ENCODE measurements around the gene KCNH1.

KCNH1 gene, protein sequence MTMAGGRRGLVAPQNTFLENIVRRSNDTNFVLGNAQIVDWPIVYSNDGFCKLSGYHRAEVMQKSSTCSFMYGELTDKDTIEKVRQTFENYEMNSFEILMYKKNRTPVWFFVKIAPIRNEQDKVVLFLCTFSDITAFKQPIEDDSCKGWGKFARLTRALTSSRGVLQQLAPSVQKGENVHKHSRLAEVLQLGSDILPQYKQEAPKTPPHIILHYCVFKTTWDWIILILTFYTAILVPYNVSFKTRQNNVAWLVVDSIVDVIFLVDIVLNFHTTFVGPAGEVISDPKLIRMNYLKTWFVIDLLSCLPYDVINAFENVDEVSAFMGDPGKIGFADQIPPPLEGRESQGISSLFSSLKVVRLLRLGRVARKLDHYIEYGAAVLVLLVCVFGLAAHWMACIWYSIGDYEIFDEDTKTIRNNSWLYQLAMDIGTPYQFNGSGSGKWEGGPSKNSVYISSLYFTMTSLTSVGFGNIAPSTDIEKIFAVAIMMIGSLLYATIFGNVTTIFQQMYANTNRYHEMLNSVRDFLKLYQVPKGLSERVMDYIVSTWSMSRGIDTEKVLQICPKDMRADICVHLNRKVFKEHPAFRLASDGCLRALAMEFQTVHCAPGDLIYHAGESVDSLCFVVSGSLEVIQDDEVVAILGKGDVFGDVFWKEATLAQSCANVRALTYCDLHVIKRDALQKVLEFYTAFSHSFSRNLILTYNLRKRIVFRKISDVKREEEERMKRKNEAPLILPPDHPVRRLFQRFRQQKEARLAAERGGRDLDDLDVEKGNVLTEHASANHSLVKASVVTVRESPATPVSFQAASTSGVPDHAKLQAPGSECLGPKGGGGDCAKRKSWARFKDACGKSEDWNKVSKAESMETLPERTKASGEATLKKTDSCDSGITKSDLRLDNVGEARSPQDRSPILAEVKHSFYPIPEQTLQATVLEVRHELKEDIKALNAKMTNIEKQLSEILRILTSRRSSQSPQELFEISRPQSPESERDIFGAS

DNA sequence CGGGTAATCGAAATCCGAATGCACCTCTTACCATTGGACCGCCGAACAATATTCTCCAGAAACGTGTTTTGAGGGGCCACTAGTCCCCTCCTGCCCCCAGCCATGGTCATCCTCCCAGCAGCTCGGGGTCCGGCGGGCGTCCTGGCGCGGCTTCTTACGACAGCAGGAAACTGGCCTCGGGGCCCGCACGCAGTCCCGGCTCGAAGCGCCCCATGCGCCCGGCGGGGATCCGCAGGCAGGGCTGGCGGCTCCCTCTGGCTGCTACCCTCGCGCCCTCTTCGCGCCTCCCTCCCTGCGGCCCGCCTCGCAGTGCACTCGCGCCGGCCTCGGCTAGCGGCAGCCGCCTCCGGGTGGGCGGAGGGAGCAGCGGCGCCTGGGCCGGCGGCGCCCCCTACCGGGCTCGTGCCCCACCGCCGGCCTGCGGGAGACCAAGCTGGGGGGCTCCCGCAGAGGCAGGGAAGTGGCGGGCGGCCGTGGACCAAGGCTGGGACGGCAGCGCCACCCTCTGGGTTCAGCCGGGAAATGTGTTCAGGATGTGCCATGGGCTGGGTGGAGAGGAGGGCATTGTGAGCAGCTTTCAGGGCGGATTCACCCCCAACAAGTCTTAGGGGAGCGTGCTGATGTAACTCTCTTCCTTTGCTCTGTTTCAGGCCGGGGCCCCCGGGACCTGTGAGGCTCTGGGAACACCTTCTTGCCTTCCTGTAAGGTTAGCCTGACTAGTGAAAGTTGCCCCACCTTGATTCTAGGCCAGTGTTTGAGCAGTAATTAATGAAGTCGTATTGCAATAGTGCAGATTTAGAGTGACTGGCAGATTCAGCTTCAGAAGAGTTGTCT, at the start of gene KCNH1:
KCNH1 (minus strand) TSS at position 313 of the 834 bp plus-strand sequence; CDS start at position 110, 203 bp downstream.
- DNase-seq = peak; percentile 87

DNA sequence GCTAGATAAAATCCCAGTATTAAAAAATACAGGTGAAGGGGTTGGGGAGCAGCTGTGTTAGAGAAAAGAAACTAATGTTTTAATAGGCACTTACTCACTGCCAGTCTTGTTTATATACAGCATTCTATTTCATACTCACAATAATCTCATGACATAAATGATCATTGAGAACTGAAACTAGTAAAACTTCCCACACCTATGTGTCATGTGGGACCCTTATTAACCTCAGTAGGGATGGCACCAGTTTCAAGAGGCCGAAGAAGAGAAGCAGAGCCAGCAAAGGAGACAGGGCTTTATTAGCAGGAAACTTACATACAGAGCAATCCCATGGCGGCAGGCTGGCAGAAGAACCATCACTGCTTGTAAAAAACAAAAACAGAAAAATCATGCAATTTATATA, 48.8 kb upstream of the KCNH1 start:
- no peak for DNase-seq

DNA sequence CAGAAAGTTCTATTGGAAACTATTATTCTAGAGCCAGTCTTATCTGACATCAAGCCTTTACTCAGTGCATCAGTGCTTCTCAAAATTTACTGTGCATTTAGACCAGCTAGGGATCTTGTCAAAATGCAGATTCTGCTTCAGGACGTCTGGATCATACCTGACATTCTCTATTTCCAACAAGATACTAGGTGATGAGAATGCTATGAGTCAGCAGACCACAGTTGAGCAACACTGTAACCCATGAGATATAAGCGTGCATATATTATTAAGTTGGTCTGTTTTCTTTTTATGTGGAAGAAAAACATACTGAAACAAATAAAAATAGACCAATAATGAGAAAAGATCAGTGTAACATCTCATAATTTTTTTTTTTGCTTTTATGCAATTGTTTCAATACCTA, 40.4 kb upstream of the KCNH1 start:
- DNase-seq = no peak

DNA sequence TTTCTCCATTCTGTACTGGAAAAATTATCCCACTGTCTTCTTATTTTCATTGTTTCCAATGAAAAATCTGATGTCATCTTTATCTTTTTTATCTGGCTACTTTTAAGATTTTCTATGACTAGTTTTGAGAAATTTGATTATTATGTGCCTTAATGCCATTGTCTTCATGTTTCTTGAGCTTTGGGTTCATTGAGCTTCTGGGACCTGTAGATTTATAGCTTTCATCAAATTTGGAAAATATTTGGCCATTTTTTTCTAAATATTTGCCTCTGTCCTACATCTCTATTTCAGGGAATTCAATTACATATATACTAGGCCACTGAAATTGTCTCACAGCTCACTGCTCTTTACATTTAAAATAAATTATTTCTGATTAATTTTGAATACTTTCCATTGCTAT, 38.7 kb upstream of the KCNH1 start:
- no peak for DNase-seq

DNA sequence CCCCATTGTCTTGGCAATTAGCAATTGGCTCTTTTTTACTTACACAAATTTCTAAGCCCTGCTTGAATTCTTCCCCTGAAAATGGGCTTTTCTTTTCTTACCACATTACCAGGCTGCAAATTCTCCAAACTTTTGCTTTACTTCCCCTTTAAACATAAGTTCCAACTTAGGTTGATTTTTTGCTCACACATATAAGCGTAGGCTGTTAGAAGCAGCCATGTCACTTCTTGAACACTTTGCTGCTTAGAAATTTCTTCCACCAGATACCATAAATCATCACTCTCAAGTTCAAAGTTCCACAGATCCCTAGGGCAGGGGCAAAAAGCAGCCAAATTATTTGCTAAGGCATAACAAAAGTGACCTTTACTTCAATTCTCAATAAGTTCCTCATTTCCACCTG, 35.4 kb upstream of the KCNH1 start:
- DNase-seq = no peak

DNA sequence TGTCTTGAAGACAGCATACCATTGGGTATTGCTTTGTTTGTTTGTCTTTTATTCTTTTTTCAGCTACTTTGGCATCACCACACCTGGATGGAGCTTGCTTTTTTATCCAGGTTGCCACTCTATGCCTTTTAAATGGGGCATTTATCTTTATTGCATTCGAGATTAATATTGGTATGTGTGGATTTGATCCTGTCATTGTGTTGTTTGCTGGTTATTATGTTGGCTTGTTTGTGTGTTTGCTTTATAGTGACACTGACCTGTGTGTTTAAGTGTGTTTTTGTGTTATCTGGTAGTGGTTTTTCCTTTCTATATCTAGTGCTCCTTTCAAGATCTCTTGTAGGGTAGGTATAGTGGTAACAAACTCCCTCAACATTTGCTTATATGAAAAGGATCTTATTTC, 24.9 kb upstream of the KCNH1 start:
- DNase-seq = no peak

DNA sequence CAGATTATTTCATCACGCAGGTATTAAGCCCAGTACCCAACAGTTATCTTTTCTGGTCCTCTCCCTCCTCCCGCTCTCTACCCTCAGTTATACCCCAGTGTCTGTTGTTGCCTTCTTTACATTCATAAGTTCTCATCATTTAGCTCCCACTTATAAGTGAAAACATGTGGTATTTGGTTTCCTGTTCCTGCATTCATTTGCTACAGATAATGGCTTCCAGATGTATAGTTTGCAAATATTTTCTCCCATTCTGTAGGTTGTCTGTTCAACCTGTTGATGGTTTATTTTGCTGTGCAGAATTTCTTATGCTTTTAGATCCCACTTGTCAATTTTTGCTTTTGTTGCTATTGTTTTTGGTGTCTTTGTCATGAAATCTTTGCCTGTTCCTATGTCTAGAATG, 21.1 kb upstream of the KCNH1 start:
- DNase-seq = no peak

DNA sequence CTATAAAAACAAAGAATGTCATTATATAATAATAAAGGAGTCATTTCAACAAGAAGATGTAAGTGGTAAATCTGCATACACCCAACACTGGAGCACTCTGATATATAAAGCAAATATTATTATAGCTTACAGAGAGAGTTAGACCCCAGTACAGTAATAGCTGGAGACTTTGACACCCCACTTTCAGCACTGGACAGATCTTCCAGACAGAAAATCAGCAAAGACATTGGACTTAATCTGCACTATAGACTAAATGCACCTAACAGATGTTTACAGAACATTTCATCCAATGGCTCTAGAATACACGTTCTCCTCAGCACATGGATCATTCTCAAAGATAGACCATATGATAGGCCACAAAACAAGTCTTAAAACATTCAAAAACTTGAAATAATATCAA, 20.0 kb upstream of the KCNH1 start:
- no peak for DNase-seq

DNA sequence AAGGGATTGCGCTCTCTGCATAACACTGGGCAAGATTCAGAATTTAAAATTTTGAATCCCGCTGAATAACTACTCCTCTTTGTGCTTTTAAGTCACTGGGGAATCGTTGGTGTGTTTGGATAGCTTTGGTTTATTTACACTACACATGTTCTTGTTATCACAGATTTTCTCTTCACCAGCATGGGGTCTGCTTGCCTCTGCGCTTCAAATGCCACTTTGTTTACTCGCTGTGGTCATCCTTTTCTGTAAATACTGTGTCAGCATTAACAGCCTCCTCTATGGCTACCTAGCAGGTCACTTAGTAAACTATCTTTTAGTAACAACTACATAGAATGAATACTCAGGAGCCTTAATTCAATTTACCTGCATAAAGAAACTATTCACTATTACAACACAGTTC, 14.4 kb upstream of the KCNH1 start:
- no peak for DNase-seq

DNA sequence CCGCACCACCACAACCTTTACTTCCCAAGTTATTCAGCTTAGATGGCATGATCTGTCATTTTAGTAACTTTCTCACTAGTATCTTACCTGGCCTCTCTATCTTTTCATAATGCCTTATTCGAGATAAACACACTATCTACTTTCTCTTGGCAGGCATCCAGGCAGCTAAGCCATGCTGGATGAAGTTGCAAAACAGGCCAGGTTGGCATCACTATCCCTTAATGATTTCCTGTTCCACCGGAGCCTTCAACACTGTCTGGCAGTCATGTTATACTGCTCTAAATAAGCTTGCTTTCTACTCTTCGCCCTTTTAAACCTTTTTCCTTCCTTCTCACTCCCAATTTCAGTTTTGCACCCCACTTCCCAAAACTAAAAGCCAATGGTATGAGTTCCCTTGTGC, 12.0 kb upstream of the KCNH1 start:
- DNase-seq = no peak

DNA sequence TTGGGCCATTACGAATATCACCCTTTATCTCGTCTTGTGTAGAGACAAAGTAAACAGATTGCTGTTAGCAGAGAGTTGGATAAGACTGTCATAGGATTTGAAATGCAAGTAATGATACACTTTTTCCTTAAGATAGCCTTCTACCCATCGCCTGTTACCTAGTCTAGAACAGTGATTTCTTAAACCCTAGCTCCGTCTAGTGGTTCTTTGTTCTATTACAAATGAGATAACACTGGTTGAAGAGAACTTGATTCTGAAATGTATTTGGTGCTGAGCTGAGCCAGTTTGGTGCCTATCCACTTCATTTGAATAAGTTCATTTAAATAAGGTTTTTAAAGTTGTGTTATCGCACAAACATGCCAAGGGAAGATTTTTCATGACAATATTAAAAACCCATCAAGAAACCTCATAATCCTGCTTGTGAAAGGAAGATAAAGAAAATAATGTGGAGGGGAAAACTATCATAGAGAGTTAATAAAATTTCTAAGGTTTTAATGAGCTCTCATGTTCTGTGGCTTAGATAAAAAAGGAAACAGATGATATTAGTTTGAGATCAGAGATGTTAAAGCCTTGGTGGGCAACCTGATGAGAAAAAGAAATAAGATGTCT, 1.5 kb upstream of the KCNH1 start:
- DNase-seq = no peak

DNA sequence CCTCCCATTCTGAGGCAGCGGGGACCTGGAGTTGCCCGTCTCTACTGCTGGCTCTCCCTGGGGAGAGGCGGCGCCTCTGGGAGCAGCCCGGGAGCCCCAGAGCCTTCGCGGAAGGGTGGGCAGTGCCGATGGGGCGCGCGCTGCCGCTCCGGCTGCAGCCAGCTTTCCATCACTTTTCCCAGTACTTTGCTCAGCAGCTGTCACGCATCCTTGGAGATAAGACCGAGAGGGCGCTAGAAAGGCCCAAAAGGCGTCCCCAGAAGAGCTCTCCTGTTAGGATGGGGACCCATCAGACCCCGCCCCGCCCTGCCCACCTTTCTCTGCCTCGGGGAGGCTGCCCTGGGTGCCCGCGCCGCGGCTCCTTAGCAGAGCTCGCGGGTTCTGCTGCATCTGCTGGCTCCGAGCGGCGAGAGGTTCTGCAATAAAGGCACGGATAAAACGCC, 534 bp downstream of the KCNH1 start:
- DNase-seq = no peak

DNA sequence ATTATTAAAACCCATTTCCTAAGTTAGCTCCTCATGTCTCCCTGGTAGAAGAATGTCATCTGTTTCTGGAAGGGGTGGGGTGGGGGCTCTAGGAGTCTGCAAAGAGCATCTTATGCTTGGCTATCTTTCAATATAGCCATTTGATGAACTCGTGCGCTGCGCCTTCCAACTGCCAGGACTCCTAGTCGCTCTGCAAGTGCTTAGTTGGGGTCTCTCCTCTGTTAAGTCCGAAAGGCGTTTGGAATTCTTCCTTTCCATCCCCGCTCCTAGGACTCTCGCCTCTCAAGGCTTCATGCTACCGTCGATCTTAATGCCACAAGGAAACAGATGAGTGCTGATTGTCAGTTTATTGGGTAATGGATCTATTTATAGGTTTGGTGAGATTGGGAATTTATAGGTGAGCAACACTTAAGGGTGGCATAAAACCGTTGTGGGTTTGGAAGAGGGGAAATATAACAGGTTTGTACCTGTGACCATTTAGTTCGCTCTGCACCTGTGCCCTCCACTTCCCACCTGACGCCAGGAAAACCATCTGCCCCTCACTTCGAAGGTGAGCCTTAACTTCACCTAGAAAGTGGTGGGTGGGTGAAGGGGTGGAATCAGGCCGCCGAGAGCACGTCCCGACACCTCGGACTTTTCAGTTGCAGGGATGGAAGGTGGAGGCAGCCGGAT, 1.1 kb downstream of the KCNH1 start:
- no peak for DNase-seq

DNA sequence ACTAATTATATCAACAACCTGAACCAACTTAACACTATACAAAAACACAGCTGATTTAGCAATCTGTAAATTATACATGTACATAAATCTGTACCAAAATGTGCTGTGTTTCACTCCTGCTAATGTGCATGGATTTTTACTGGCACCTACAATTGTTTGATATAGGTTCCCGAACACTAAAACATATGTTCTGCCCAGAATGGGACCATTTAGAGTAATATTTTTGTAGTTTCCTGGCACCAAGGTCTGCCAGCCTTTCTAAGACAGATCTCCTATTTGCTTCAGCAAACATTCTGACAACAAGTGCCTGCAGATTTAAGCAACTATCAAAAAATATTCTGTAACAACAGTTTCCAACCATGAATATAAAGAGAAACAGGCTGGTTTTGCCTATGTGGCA, 4.2 kb downstream of the KCNH1 start:
- DNase-seq = no peak

DNA sequence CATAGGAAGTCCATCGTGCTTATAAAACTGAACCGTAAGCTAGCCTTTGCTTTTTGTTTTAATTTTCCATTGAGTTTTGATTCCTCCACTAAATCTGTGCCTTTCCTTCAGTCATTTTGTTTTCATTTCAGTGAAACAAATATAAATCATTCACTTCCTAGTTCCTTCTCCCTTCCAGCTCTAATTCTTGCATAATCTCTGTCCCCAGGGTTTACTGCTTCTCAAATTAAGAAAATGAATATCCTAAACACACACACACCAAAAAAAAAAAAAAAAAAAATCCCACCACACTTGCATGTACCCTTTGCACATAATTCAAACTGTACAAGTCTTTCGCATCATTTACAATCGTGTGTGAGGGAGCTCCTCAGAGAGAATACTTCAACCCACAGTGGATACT, 6.8 kb downstream of the KCNH1 start:
- DNase-seq = no peak

DNA sequence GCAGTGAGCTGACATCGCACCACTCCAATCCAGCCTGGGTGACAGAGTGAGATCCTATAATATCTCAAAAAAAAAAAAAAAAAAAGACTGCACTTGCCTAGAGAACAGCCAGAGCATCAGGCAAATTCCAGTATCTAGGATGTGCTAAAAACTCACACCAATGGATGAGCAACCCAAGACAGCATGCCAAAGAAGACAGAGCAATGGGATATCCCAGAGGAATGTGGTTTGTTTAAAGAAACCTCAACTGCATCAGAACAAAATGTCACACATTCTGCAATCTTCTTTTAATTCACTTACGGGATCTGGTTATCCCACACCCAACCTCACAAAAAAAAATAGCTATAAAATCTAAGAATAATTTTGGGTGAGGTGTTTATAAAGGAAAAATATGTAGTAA, 7.3 kb downstream of the KCNH1 start:
- no peak for DNase-seq

DNA sequence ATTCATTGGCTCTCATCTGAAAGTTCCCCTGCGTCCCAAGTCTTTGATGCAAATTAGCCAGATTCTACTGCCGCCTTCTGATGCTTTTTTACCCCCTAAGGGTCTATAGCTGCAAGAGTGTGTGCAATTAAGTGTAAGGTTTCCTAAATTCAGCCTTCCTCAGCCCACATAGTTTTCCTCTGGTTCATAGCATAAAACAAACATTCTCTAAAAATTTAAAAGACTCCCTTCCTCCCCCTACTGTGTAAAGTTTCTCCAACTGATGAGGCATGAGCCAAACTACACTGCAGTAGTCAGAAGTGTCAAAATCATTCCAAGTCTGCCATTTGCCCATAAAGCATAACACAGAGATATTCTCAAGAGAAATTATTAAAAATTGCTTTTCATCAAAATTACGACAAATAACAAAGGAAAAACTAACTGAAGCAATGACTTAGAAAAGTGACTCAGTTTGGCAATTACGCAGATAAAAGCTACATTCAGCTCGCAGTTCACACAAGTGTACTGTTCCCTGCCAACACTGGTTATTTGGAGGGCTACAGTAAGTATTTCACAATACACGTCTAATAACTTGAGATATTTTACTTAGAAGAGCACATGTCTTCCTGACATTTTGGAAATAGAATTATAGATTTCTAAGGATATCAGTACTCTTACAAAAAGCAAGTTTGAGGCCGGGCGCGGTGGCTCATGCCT, 15.4 kb downstream of the KCNH1 start:
- no peak for DNase-seq

DNA sequence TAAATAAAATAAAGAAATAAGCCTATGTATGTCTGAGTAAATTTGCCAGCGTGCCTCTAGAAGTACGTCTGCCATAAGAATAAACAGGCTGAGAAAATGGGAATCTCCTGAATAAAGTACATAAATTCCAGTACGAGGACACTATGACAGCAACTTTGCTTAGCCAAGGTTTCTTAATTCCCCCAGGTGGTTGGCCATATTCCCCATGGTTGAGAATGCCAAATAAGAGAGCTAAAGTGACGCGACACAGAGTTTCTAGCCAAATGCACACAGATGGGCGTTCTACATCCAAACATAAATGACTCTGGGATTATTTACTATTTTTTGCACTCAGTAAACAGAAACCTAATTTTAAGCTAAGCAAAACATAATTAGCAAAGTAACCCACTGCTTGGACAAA, 19.5 kb downstream of the KCNH1 start:
- DNase-seq = no peak

DNA sequence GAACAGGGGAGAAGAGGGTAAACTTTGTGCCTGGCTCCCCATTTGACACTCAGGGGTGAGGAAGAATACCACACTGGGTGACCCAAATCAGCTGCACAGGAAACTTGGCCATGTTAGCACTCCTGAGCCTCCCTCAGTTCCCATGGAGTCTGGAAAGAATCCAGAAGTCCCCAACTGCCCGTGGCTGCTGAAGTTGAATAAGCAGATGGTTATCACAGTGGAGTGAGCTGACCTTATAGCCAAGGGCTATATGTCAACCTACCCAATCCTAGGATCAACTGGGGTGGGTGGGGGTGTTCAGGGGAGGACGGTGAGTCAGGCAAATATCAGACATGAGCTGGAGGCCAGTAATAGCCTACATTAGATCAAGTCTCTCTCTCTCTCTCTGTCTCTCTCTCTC, 20.4 kb downstream of the KCNH1 start:
- DNase-seq = no peak

DNA sequence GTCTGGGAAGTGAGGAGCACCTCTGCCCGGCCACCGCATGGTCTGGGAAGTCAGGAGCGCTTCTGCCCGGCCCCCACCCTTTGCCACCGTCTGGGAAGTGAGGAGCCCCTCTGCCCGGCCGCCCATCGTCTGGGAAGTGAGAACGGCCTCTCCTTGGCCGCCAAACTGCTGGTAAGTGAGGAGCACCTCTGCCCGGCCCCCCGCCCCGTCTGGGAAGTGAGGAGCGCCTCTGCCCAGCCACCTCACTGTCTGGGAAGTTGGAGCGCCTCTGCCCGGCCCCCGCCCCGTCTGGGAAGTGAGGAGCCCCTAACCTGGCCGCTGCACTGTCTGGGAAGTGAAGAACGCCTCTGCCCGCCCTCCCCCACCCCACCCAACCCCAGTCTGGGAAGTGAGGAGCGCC, 22.6 kb downstream of the KCNH1 start:
- DNase-seq = no peak

DNA sequence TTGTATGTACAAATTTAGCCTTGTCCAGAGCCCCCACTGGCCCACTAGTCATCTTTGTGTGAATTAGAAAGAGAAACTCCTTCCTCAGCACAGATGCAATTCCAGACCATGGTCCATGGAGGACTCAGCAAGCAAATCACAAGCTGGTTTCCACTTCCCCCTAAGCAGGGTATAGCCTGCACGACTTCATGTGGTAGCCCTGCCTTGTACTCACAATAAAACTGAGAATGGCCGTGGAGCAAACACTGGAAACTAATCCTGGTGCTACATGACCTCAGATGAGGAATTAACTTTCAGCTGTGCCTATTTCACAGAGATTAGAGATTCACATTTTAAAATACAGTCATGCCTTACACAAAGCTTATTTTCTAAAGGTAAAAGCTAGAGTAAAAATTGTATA, 32.5 kb downstream of the KCNH1 start:
- DNase-seq = no peak

All from right forelimb (tissue), 1 donor.